Endothelial cell of umbilical vein (primary cell): ENCODE data around the gene ERCC2. TPM values are rescaled to one million over a fixed set of nuclear protein-coding genes. Genes with fewer than 3 reads are reported as not detected.

Experiments used
- BruUV-seq: library from RNA; stranded (reverse); fragments of 400-500 nt; replicated peaks from 2 replicates; lab custom pipeline; 2021; lab: Mats Ljungman, UMichigan
- CTCF ChIA-PET: fragments of 300-600, 350-600 bp; sonication (Branson Sonifier 250); formaldehyde crosslinking; loops from one replicate; lab custom pipeline; 2021; ENCODE audit warnings: antibody characterized with exemption, inconsistent platforms; lab: Charles Lee
- POLR2A ChIA-PET: fragments of 300-600, 350-600 bp; sonication (Branson Sonifier 250); formaldehyde crosslinking; loops from one replicate; lab custom pipeline; 2021; ENCODE audit warnings: antibody characterized with exemption, inconsistent platforms; lab: Charles Lee
- DNase-seq: peaks from one replicate; pipeline ENCODE4 v3.0.0-alpha.2; 2011; ENCODE audit warnings: low read depth, low spot score
- FAIRE-seq: peaks from 2 replicates; lab custom pipeline; 2011; peaks lifted over from hg19 to GRCh38; lab: Jason Lieb, UNC
- H2AFZ ChIP-seq: 2 replicates; pipeline ENCODE4 v1.6.0; 2012; ENCODE audit warnings: low read depth, low read length, control low read depth, inconsistent platforms
- H3K27ac ChIP-seq: 2 replicates; pipeline ENCODE4 v1.5.1; 2011; ENCODE audit warnings: low read depth, mild to moderate bottlenecking, control low read depth, low read length, moderate library complexity; ENCODE audit not compliant: insufficient read depth
- H3K27me3 ChIP-seq, 2 experiments: 2 replicates each; pipeline versions ENCODE4 v1.6.0 to v1.6.1; 2011; ENCODE audit warnings: low read length in 2 of 2, mixed read lengths in 1 of 2; ENCODE audit not compliant: control insufficient read depth in 2 of 2, insufficient read depth in 2 of 2
- H3K36me3 ChIP-seq, 2 experiments: 2 replicates in 1 of 2; 3 replicates in 1 of 2; pipeline ENCODE4 v1.5.1; 2011; ENCODE audit warnings: low read length in 2 of 2, mild to moderate bottlenecking in 1 of 2, moderate library complexity in 1 of 2; ENCODE audit not compliant: control insufficient read depth in 2 of 2, insufficient read depth in 2 of 2; ENCODE audit errors: extremely low read depth in 1 of 2
- H3K4me1 ChIP-seq: 3 replicates; pipeline ENCODE4 v1.5.1; 2011; ENCODE audit warnings: mild to moderate bottlenecking, low read length; ENCODE audit not compliant: control insufficient read depth, insufficient read depth; ENCODE audit errors: extremely low read depth
- H3K4me2 ChIP-seq: 2 replicates; pipeline ENCODE4 v1.6.1; 2011; ENCODE audit warnings: low read length, control low read depth, mixed read lengths; ENCODE audit not compliant: insufficient read depth
- H3K4me3 ChIP-seq, 3 experiments: fragments of 200-600 bp in 1 of 3; sonication (generic), shearing (Covaris generic) in 1 of 3; replicated peaks in 1 of 3; 2 replicates each; pipeline ENCODE4 v1.5.1; 2011 to 2016; ENCODE audit warnings: control low read depth in 3 of 3, low read length in 3 of 3, mild to moderate bottlenecking in 2 of 3, inconsistent platforms in 1 of 3, low read depth in 1 of 3, moderate library complexity in 1 of 3; ENCODE audit not compliant: insufficient read depth in 1 of 3
- H3K79me2 ChIP-seq: 2 replicates; pipeline ENCODE4 v1.6.0; 2012; ENCODE audit warnings: low read length, inconsistent platforms; ENCODE audit not compliant: control insufficient read depth, insufficient read depth
- H3K9ac ChIP-seq: replicated peaks from 2 replicates; pipeline ENCODE3; 2011; ENCODE audit warnings: low read length, control low read depth; ENCODE audit not compliant: insufficient read depth; ENCODE audit errors: extremely low read depth
- H3K9me1 ChIP-seq: replicated peaks from 3 replicates; pipeline ENCODE4 v1.6.0; 2011; ENCODE audit warnings: mild to moderate bottlenecking, low read length; ENCODE audit not compliant: control insufficient read depth, insufficient read depth; ENCODE audit errors: extremely low read depth
- H3K9me3 ChIP-seq: replicated peaks from 2 replicates; pipeline ENCODE4 v1.5.1; 2012; ENCODE audit warnings: low read length, inconsistent platforms; ENCODE audit not compliant: control insufficient read depth, insufficient read depth
- H4K20me1 ChIP-seq: replicated peaks from 2 replicates; pipeline ENCODE3; 2011; ENCODE audit warnings: mild to moderate bottlenecking, low read length; ENCODE audit not compliant: control insufficient read depth, insufficient read depth; ENCODE audit errors: extremely low read depth
- CTCF ChIP-seq, 2 donors: IDR thresholded peaks; 1 replicate in 1 of 2; 2 replicates in 1 of 2; pipeline ENCODE4 v1.5.1; 2011; ENCODE audit warnings: low read length in 2 of 2, mild to moderate bottlenecking in 2 of 2, moderate library complexity in 2 of 2, control low read depth in 1 of 2, inconsistent platforms in 1 of 2, low read depth in 1 of 2; ENCODE audit not compliant: insufficient read depth in 1 of 2; ENCODE audit errors: extremely low read depth in 1 of 2
- EZH2 ChIP-seq: IDR thresholded peaks from 2 replicates; pipeline ENCODE4 v1.6.1; 2012; ENCODE audit warnings: borderline replicate concordance, low read depth, mild to moderate bottlenecking, moderate library complexity, low read length, inconsistent platforms; ENCODE audit not compliant: severe bottlenecking
- GATA2 ChIP-seq: IDR thresholded peaks from 2 replicates; pipeline ENCODE4 v1.7.0; 2011; ENCODE audit warnings: low read depth, mild to moderate bottlenecking, moderate library complexity, mixed read lengths, low read length; ENCODE audit not compliant: insufficient read length, insufficient read depth
- JUN ChIP-seq: IDR thresholded peaks from 2 replicates; pipeline ENCODE4 v1.6.1; 2011; ENCODE audit warnings: borderline replicate concordance, low read depth; ENCODE audit not compliant: insufficient read length, insufficient read depth
- MAX ChIP-seq: IDR thresholded peaks from 2 replicates; pipeline ENCODE4 v1.6.1; 2011; ENCODE audit not compliant: insufficient read depth, insufficient read length
- MYC ChIP-seq: IDR thresholded peaks from one replicate; pipeline ENCODE4 v1.6.1; 2011; ENCODE audit warnings: mild to moderate bottlenecking, low read depth, low read length
- POLR2A ChIP-seq: IDR thresholded peaks from 2 replicates; pipeline ENCODE4 v1.6.1; 2012; ENCODE audit warnings: low read depth, mild to moderate bottlenecking, control low read depth, low read length
- POLR2AphosphoS5 ChIP-seq: IDR thresholded peaks from 2 replicates; pipeline ENCODE4 v1.6.1; 2012; ENCODE audit warnings: low read depth, mild to moderate bottlenecking, control low read depth, low read length, moderate library complexity; ENCODE audit not compliant: insufficient read depth
- dilution Hi-C: fragments of 300-500 bp; cut with MboI; formaldehyde crosslinking; loops from one replicate; pipeline ENCODE4 v1.15.0; 2019; ENCODE audit warnings: low sequenced_read_pairs; ENCODE audit not compliant: extremely low pct_ligation_motif_present
- intact Hi-C: fragments of 100-400 bp; cut with micrococcal nuclease; formaldehyde crosslinking; loops from one replicate; pipeline ENCODE4 v1.10.0; 2022
- polyA plus RNA-seq, 4 experiments: library from polyadenylated mRNA; depleted of rRNA in 3 of 4; stranded (reverse) in 3 of 4; unstranded in 1 of 4; fragments of >200 nt; gene quantifications; 2 replicates each; pipeline versions ENCODE4 v1.2.1 to v1.2.3, GENCODE V29; 2011 to 2012; ENCODE audit warnings: missing spikeins in 1 of 4
- total RNA-seq: library from RNA; stranded (reverse); gene quantifications from 2 replicates; pipeline ENCODE4 v1.2.3, GENCODE V29; 2021

ERCC2 gene
- total and polyA plus RNA-seq, 2 donors (not counting 3 experiments of a cell fraction or from before 2014, with no cell fraction given), result 59.9 to 61.8 TPM

- intact Hi-C loops (no loop called here), dilution Hi-C loops (no loop called here)
- no peaks in the 10 kb centered on the region for H3K9me3 ChIP-seq
- H2AFZ ChIP-seq, result no peak overlapping the region
- DNase-seq (no peak), FAIRE-seq (no peak)
- H3K4me3 ChIP-seq, result no peak overlapping the region
- BruUV-seq, result no TSS peak
- peaks cover 2 to 11% of the 10 kb centered on the region in 2 experiments for H3K36me3 ChIP-seq
- no peaks in the 10 kb centered on the region for H3K27me3 ChIP-seq
- CTCF ChIA-PET, result interaction anchor here (0.9 kb wide), 1 partner anchor 17 kb away, joined by 3 read pairs; no protein-coding TSS in a partner anchor
- no peak overlapping the region for H3K9ac ChIP-seq
- H3K4me1 ChIP-seq, result peaks cover 20% of the 10 kb centered on the region
- TF ChIP-seq POLR2AphosphoS5 (no peak), POLR2A (no peak), GATA2 (no peak), EZH2 (no peak), CTCF (IDR thresholded peaks at IDR 0.05; ENCODE audit: extremely low read depth in 1 of 2, insufficient read depth in 1 of 2, low read depth in 1 of 2, low read length in 2 of 2) (no peak)
- H3K79me2 ChIP-seq, result peaks cover 27% of the 10 kb centered on the region
- H4K20me1 ChIP-seq, result no peaks in the 10 kb centered on the region
- H3K9me1 ChIP-seq, result no peaks in the 10 kb centered on the region
- H3K4me2 ChIP-seq, result no peak overlapping the region
- no peak overlapping the region for H3K27ac ChIP-seq
- POLR2A ChIA-PET, result interaction anchor here (0.8 kb wide), 1 partner anchor 49 kb away, joined by 3 read pairs; no protein-coding TSS in a partner anchor
These were observed 49.5 kb upstream of the ERCC2 start for GRCh38 chr19:45419895-45420294.

GRCh38 chr19:45419396-45419795 is 49.0 kb upstream of the ERCC2 start:
- H3K4me1 ChIP-seq, result peaks cover 17% of the 10 kb centered on the region
- H3K4me2 ChIP-seq, result no peak overlapping the region
- no peak for TF ChIP-seq POLR2AphosphoS5
- TF ChIP-seq JUN, result no peak
- TF ChIP-seq MAX, result no peak
- no peak for TF ChIP-seq POLR2A
- no peak for TF ChIP-seq MYC
- H3K36me3 ChIP-seq, result peaks cover 4 to 13% of the 10 kb centered on the region in 2 experiments
- no peaks in the 10 kb centered on the region for H3K27me3 ChIP-seq
- intact Hi-C loops, result no loop called here
- H3K9ac ChIP-seq, result no peak overlapping the region
- no peaks in the 10 kb centered on the region for H4K20me1 ChIP-seq
- no peak for DNase-seq
- ChIA-PET POLR2A (no interaction called here), CTCF (no interaction called here)
- H3K9me3 ChIP-seq, result no peaks in the 10 kb centered on the region
- no TSS peak for BruUV-seq
- H3K27ac ChIP-seq, result no peak overlapping the region
- dilution Hi-C loops, result no loop called here
- FAIRE-seq, result no peak
- H3K4me3 ChIP-seq, result no peak overlapping the region
- H3K9me1 ChIP-seq, result no peaks in the 10 kb centered on the region
- H2AFZ ChIP-seq, result no peak overlapping the region
- H3K79me2 ChIP-seq, result peaks cover 27% of the 10 kb centered on the region
